Testis (tissue), 3 donors: Measurements from ENCODE around the gene GALNT17. TPM values are rescaled to one million over a fixed set of nuclear protein-coding genes. Genes with fewer than 3 reads are reported as not detected.

ENCODE experiments used
- DNase-seq: peaks from one replicate; pipeline ENCODE4 v3.0.0-alpha.2; 2019
- H3K27ac ChIP-seq, 2 donors: fragments of 200-600 bp; sonication (generic); one replicate each; pipeline ENCODE4 v1.5.1; 2019
- H3K27me3 ChIP-seq: fragments of 200-600 bp; sonication (generic); one replicate; pipeline ENCODE4 v1.5.1; 2019
- H3K36me3 ChIP-seq: fragments of 200-600 bp; sonication (generic); one replicate; pipeline ENCODE4 v1.5.1; 2017; ENCODE audit warnings: low read depth; ENCODE audit errors: missing control alignments
- H3K4me1 ChIP-seq: fragments of 200-600 bp; sonication (generic); one replicate; pipeline ENCODE4 v1.5.1; 2019
- H3K4me3 ChIP-seq, 2 donors: fragments of 200-600 bp; sonication (generic); one replicate each; pipeline ENCODE4 v1.5.1; 2017 to 2019
- H3K9me3 ChIP-seq: fragments of 200-600 bp; sonication (generic); one replicate; pipeline ENCODE4 v1.5.1; 2017
- CTCF ChIP-seq, 3 experiments: fragments of 450-650 bp in 2 of 3; fragments of 200-600 bp in 1 of 3; sonication (generic) in 1 of 3; IDR thresholded peaks; one replicate each; pipeline ENCODE4 v1.5.1; 2016 to 2019; ENCODE audit warnings: antibody characterized with exemption in 3 of 3, mild to moderate bottlenecking in 2 of 3, moderate library complexity in 1 of 3
- POLR2A ChIP-seq: fragments of 450-650 bp; IDR thresholded peaks from one replicate; pipeline ENCODE4 v1.6.1; 2017; ENCODE audit warnings: antibody characterized with exemption, mild to moderate bottlenecking, moderate library complexity
- WGBS, 2 donors: methylation state at CpG; one replicate each; pipeline ENCODE4 v1.1.5; 2018; 5-methylcytosine and 5-hydroxymethylcytosine counted together
- intact Hi-C: fragments of 100-400 bp; cut with DNase I; formaldehyde crosslinking; loops from one replicate; pipeline ENCODE4 v1.15.1; 2023; ENCODE audit warnings: low total_unique reads
- polyA plus RNA-seq: library from polyadenylated mRNA; stranded (reverse); fragments of 350-450 nt; fragmentation: Illumina TruSeq; extraction: RNeasy Lipid Tissue Mini Kit (QIAGEN cat#74804); gene quantifications from one replicate; pipeline ENCODE4 v1.2.3, GENCODE V29; 2014; ENCODE audit warnings: low read depth, low replicate concordance; ENCODE audit not compliant: insufficient read depth
- total RNA-seq, 2 donors: library from RNA; depleted of rRNA; stranded (reverse); fragments of >200 nt; gene quantifications; one replicate each; pipeline ENCODE4 v1.2.3, GENCODE V29; 2016

GALNT17 gene
- total and polyA plus RNA-seq, 3 donors from 2014 or later: 10.9 to 39.1 (median 29.4) TPM

- intact Hi-C loops: no loop called here
- WGBS, 2 donors: 1 to 5% methylated on average over 10 to 73 of the region's 88 CpGs
- Histone ChIP-seq H3K27ac (peak overlapping the region; percentile 39 to 82), H3K9me3 (no peaks in the 10 kb centered on the region), H3K36me3 (no peaks in the 10 kb centered on the region), H3K4me3 (peak overlapping the region; percentile 66 to 82), H3K27me3 (no peaks in the 10 kb centered on the region), H3K4me1 (no peaks in the 10 kb centered on the region)
- DNase-seq: peak; percentile 43
- TF ChIP-seq CTCF (IDR thresholded peaks at IDR 0.05) (no peak), POLR2A (no peak)
Observed at GRCh38 chr7:71132377-71133231, 660 bp downstream of the GALNT17 start.

GRCh38 chr7:71133232-71133622 is 1.3 kb downstream of the GALNT17 start:
- WGBS, 2 donors: 25 to 29% methylated on average over 17 of the region's 17 CpGs
- Histone ChIP-seq H3K27me3 (no peaks in the 10 kb centered on the region), H3K4me3 (peak overlapping the region; percentile 66 to 82), H3K27ac (no peak overlapping the region), H3K4me1 (no peaks in the 10 kb centered on the region), H3K9me3 (no peaks in the 10 kb centered on the region), H3K36me3 (no peaks in the 10 kb centered on the region)
- TF ChIP-seq CTCF (IDR thresholded peaks at IDR 0.05): no peak
- TF ChIP-seq POLR2A: no peak
- intact Hi-C loops: no loop called here
- peak; percentile 19 for DNase-seq

- Histone ChIP-seq H3K9me3 (no peaks in the 10 kb centered on the region), H3K4me3 (no peak overlapping the region), H3K27me3 (no peaks in the 10 kb centered on the region), H3K36me3 (no peaks in the 10 kb centered on the region), H3K27ac (no peak overlapping the region), H3K4me1 (no peaks in the 10 kb centered on the region)
- 63 to 71% methylated on average over 11 of the region's 11 CpGs for WGBS, 2 donors
- DNase-seq: no peak
- no peak for TF ChIP-seq POLR2A
- intact Hi-C loops: no loop called here
Observed at GRCh38 chr7:71133856-71134255, 1.9 kb downstream of the GALNT17 start.

GRCh38 chr7:71135116-71135515 is 3.2 kb downstream of the GALNT17 start:
- Histone ChIP-seq H3K27ac (no peak overlapping the region), H3K27me3 (no peaks in the 10 kb centered on the region), H3K4me1 (no peaks in the 10 kb centered on the region), H3K9me3 (no peaks in the 10 kb centered on the region), H3K36me3 (no peaks in the 10 kb centered on the region), H3K4me3 (no peak overlapping the region)
- intact Hi-C loops: no loop called here
- WGBS, 2 donors: 88 to 93% methylated on average over 2 to 4 of the region's 4 CpGs
- DNase-seq: no peak
- TF ChIP-seq POLR2A (no peak), CTCF (IDR thresholded peaks at IDR 0.05) (no peak)

- 61 to 71% methylated on average over 1 to 4 of the region's 4 CpGs for WGBS, 2 donors
- Histone ChIP-seq H3K4me3 (no peak overlapping the region), H3K27ac (no peak overlapping the region), H3K9me3 (no peaks in the 10 kb centered on the region), H3K4me1 (no peaks in the 10 kb centered on the region), H3K36me3 (no peaks in the 10 kb centered on the region), H3K27me3 (no peaks in the 10 kb centered on the region)
- no peak for TF ChIP-seq CTCF (IDR thresholded peaks at IDR 0.05)
- no peak for TF ChIP-seq POLR2A
- intact Hi-C loops: no loop called here
- peak; percentile 23 for DNase-seq
Observed at GRCh38 chr7:71135663-71136062, 3.7 kb downstream of the GALNT17 start.
